ENCODE results near the gene NID1. TPM values are rescaled to one million over a fixed set of nuclear protein-coding genes. Genes with fewer than 3 reads are reported as not detected.

NID1 gene
- under 1 TPM; 0.16 to 0.32 (median 0.25) TPM for total RNA-seq

DNA sequence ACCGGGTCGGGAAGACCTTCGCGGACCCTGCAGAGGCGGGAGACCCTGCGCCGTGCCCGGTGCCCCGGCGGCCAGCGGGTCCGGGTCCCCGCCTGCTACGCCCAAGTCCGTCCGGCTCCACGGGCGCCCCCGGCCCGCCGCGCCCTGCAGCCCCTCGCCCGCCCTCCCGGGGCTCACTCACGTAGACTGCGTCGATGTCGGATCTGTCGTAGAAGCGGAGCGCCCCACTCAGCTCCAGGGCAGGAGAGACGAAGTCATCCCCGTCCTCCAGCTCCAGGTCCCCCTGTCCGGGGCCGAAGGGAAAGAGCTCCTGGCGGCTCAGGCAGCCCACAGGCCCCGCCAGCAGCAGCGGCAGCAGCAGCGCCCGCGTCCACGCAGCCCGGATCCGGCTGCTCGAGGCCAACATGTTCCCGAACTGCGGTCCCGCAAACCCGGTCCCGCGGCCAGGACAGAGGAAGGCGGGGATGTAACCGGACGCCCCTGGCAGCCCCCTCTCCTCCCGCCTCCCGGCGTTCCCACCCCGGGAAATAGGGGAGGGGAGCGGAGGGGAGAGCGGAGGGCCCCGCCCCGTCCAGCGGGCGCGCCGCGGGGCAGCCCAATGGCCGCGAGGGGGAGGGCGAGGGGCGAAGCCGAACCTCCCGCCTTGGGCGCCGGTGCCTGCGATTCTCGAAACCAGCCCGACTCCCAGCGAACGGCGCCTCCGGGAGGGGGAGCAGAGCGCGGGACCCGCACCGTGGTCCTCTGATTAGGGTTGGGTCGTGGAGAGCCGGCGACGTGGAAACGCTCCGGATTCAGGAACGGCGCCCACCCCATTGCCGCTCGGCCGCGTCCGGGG is at the start of gene NID1:
NID1 (minus strand) TSS at position 417 of the 835 bp plus-strand sequence; CDS start at position 406, 11 bp downstream.
- ATAC-seq (peak; percentile 39 to 46), DNase-seq (peak; percentile 8)
- Mint-ChIP-seq H3K4me3 (peak within 1 kb of the TSS; percentile 62), H3K36me3 (ENCODE audit: insufficient read depth) (no peaks in the 10 kb centered on the region), H3K4me1 (ENCODE audit: low read depth) (peaks cover 25% of the 10 kb centered on the region), H3K27me3 (ENCODE audit: low read depth) (peaks cover 36% of the 10 kb centered on the region), H3K9me3 (no peaks in the 10 kb centered on the region)

GRCh38 chr1:236114076-236114747 is 49.3 kb upstream of the NID1 start:
- Mint-ChIP-seq H3K4me1 (ENCODE audit: low read depth) (no peaks in the 10 kb centered on the region), H3K4me3 (no peak overlapping the region), H3K9me3 (no peaks in the 10 kb centered on the region), H3K27me3 (ENCODE audit: low read depth) (no peaks in the 10 kb centered on the region), H3K36me3 (ENCODE audit: insufficient read depth) (no peaks in the 10 kb centered on the region)
- DNase-seq = no peak
- ATAC-seq = no peak

- Mint-ChIP-seq H3K27me3 (ENCODE audit: low read depth) (no peaks in the 10 kb centered on the region), H3K36me3 (ENCODE audit: insufficient read depth) (no peaks in the 10 kb centered on the region), H3K4me3 (no peak overlapping the region), H3K4me1 (ENCODE audit: low read depth) (no peaks in the 10 kb centered on the region), H3K9me3 (no peaks in the 10 kb centered on the region)
- DNase-seq (no peak), ATAC-seq (no peak)
These were observed 48.6 kb upstream of the NID1 start for GRCh38 chr1:236113324-236114032.

- H3K36me3 Mint-ChIP-seq (ENCODE audit: insufficient read depth) = no peaks in the 10 kb centered on the region
- DNase-seq = no peak
- no peak overlapping the region for H3K4me3 Mint-ChIP-seq
- no peaks in the 10 kb centered on the region for H3K4me1 Mint-ChIP-seq (ENCODE audit: low read depth)
- ATAC-seq = no peak
- H3K9me3 Mint-ChIP-seq = no peaks in the 10 kb centered on the region
- H3K27me3 Mint-ChIP-seq (ENCODE audit: low read depth) = no peaks in the 10 kb centered on the region
These were observed 47.4 kb upstream of the NID1 start for GRCh38 chr1:236112332-236112627.

DNA sequence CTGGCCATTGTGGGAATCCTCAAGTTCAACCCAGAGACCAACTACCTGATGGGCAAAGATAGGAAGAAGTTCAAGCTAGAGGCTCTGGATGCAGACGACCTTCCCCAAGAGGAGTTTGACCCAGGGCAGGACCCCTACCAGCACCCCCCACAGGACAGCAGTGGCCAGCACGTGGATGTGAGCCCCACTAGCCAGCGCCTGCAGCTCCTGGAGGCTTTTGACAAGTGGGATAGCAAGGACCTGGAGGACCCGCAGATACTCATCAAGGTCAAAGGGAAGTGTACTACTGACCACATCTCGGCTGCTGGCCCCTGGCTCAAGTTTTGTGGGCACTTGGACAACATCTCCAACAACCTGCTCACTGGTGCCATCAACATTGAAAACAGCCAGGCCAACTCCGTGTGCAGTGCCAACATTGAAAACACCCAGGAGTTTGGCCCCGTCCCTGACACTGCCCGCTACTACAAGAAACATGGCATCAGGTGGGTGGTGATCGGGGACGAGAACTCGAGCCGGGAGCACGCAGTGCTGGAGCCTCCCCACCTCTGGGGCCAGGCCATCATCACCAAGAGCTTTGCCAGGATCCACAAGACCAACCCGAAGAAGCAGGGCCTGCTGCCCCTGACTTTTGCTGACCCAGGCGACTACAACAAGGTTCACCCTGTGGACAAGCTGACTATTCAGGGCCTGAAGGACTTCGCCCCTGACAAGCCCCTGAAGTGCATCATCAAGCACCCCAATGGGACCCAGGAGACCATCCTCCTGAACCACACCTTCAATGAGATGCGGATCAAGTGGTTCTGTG is 46.8 kb upstream of the NID1 start:
- ATAC-seq (no peak), DNase-seq (no peak)
- Mint-ChIP-seq H3K27me3 (ENCODE audit: low read depth) (no peaks in the 10 kb centered on the region), H3K4me1 (ENCODE audit: low read depth) (peaks cover 1% of the 10 kb centered on the region), H3K36me3 (ENCODE audit: insufficient read depth) (no peaks in the 10 kb centered on the region), H3K4me3 (no peak overlapping the region), H3K9me3 (no peaks in the 10 kb centered on the region)

DNA sequence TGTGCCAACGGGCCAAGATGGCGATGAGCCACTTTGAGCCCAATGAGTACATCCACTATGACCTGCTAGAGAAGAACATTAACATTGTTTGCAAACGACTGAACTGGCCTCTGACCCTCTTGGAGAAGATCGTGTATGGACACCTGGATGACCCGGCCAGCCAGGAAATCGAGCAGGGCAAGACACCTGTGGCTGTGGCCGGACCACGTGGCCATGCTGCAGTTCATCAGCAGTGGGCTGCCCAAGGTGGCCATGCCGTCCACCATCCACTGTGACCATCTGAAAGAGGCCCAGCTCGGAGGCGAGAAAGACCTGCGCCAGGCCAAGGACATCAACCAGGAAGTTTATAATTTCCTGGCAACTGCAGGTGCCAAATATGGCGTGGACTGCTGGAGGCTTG is 45.2 kb upstream of the NID1 start:
- no peak for ATAC-seq
- H3K9me3 Mint-ChIP-seq = no peaks in the 10 kb centered on the region
- no peak for DNase-seq
- H3K4me3 Mint-ChIP-seq = no peak overlapping the region
- H3K27me3 Mint-ChIP-seq (ENCODE audit: low read depth) = no peaks in the 10 kb centered on the region
- H3K36me3 Mint-ChIP-seq (ENCODE audit: insufficient read depth) = no peaks in the 10 kb centered on the region
- H3K4me1 Mint-ChIP-seq (ENCODE audit: low read depth) = peaks cover 1% of the 10 kb centered on the region

- Mint-ChIP-seq H3K4me1 (ENCODE audit: low read depth) (peaks cover 3% of the 10 kb centered on the region), H3K4me3 (no peak overlapping the region), H3K9me3 (no peaks in the 10 kb centered on the region), H3K27me3 (ENCODE audit: low read depth) (no peaks in the 10 kb centered on the region), H3K36me3 (ENCODE audit: insufficient read depth) (no peaks in the 10 kb centered on the region)
- no peak for DNase-seq
- no peak for ATAC-seq
These were observed 43.2 kb upstream of the NID1 start for GRCh38 chr1:236108027-236108648.

DNA sequence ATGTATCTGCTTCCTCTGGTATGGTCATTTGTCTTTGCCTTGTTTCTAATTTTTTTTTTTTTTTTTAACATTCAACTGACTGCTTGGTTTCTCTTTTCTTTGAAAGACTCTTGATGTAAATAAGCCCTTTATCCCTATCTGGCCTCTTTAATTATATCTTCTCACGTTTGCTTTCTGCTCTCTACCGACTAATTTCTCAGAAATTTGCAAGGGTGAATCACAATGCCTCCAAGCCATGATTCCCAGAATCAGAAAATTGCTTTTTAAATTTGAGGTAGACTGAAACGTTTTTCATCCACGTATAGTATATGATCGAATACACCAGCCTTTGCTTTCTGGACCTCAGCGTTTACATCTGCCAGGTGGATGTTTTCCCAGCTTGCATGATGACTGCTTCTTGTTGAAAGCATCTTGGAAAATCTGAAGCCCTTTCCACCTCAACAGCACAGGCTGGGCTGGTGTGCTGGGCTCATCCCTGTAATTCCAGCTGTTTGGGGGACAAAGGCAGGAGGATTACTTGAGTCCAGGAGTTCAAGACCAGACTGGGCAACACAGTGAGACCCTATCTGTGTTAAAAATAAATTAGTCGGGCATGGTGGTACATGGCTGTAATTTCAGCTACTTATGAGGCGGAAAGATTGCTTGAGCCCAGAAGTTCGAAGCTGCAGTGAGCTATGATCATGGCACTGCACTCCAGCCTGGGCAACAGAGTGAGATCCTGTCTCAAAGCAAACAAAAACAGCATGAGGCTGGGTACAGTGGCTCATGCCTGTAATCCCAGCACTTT is 42.4 kb upstream of the NID1 start:
- H3K4me3 Mint-ChIP-seq = no peak overlapping the region
- H3K4me1 Mint-ChIP-seq (ENCODE audit: low read depth) = peaks cover 3% of the 10 kb centered on the region
- no peak for DNase-seq
- H3K9me3 Mint-ChIP-seq = no peaks in the 10 kb centered on the region
- ATAC-seq = no peak
- H3K27me3 Mint-ChIP-seq (ENCODE audit: low read depth) = no peaks in the 10 kb centered on the region
- no peaks in the 10 kb centered on the region for H3K36me3 Mint-ChIP-seq (ENCODE audit: insufficient read depth)

- Mint-ChIP-seq H3K4me3 (no peak overlapping the region), H3K9me3 (no peaks in the 10 kb centered on the region), H3K4me1 (ENCODE audit: low read depth) (peaks cover 3% of the 10 kb centered on the region), H3K36me3 (ENCODE audit: insufficient read depth) (no peaks in the 10 kb centered on the region), H3K27me3 (ENCODE audit: low read depth) (no peaks in the 10 kb centered on the region)
- DNase-seq = peak; percentile 53
- peak; percentile 52 to 78 for ATAC-seq
These were observed 38.8 kb upstream of the NID1 start for GRCh38 chr1:236103646-236104218.

DNA sequence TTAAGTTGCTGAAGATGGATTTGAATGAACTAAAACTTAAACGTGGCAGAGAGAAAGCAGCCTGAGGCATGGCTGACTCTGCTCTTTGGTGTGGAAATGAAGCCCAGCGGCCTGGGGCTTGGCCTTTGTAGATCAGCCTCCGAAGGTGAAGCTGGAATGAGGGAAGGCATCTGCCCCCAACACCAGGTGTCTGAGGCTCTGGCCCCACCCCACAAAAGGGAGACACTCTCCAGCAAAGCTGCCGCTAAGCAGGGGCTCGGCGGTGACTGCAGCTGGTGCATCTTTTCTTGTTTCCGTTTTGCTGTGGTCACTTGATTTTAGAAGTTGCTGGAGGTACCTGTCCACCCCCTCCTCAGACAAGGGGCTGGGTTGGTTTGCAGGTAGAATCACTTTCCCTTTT is 38.2 kb upstream of the NID1 start:
- Mint-ChIP-seq H3K9me3 (no peaks in the 10 kb centered on the region), H3K27me3 (ENCODE audit: low read depth) (no peaks in the 10 kb centered on the region)
- no peak for ATAC-seq

DNA sequence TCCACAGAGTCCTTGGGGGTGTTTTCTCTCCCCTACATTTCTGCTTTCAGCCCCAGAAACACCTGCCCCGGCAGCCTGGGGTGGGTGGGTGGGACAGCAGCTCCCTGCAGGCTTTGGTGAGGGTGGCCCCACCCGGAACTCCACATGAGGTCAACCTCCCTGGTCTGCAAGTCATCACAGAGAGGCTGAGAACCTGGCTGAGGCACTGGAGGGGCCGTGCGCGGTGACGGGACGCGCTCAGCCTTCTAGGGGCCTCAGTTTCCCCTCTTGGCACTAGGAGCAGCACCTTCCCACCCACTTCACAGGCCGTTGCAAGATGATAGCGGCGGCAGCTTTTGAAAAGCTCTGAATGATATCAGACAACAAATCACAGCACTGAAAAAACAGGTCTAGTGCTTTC is 37.7 kb upstream of the NID1 start:
- Mint-ChIP-seq H3K27me3 (ENCODE audit: low read depth) (peaks cover 1% of the 10 kb centered on the region), H3K9me3 (no peaks in the 10 kb centered on the region), H3K4me3 (no peak overlapping the region), H3K36me3 (ENCODE audit: insufficient read depth) (no peaks in the 10 kb centered on the region), H3K4me1 (ENCODE audit: low read depth) (peaks cover 3% of the 10 kb centered on the region)
- no peak for ATAC-seq
- no peak for DNase-seq

More for the DNA sequence above, 38.2 kb upstream of the NID1 start:
- Mint-ChIP-seq H3K4me3 (no peak overlapping the region), H3K36me3 (ENCODE audit: insufficient read depth) (no peaks in the 10 kb centered on the region), H3K4me1 (ENCODE audit: low read depth) (peaks cover 3% of the 10 kb centered on the region)
- DNase-seq = no peak

GRCh38 chr1:236101233-236102200 is 36.6 kb upstream of the NID1 start:
- H3K9me3 Mint-ChIP-seq = peaks cover 3% of the 10 kb centered on the region
- no peak overlapping the region for H3K4me3 Mint-ChIP-seq
- DNase-seq = no peak
- peaks cover 4% of the 10 kb centered on the region for H3K27me3 Mint-ChIP-seq (ENCODE audit: low read depth)
- ATAC-seq = no peak
- H3K4me1 Mint-ChIP-seq (ENCODE audit: low read depth) = peaks cover 2% of the 10 kb centered on the region
- no peaks in the 10 kb centered on the region for H3K36me3 Mint-ChIP-seq (ENCODE audit: insufficient read depth)
